NCI-H146 (cell line): ENCODE data around the gene S100A1.
A peak's percentile ranks its signal among the peaks of the same experiment; 100 is the strongest.
"Not testable (repeated sequence)": the region's sequence is repeated elsewhere in the genome, so short reads cannot be mapped to it uniquely, and the experiment has no call there.

ENCODE experiments used
- DNase-seq: peaks from one replicate; lab custom pipeline; 2025; lab: John Stamatoyannopoulos, UW

The S100A1 gene

GRCh38 chr1:153658400-153659174 is 30.4 kb downstream of the S100A1 start, which contains the start of gene SNAPIN:
TSS of gene SNAPIN (plus strand) at chr1:153658703. CDS start at chr1:153658744, 41 bp downstream.
- DNase-seq: peak; percentile 87

GRCh38 chr1:153659175-153659534 is 30.9 kb downstream of the S100A1 start:
- no peak for DNase-seq

DNA sequence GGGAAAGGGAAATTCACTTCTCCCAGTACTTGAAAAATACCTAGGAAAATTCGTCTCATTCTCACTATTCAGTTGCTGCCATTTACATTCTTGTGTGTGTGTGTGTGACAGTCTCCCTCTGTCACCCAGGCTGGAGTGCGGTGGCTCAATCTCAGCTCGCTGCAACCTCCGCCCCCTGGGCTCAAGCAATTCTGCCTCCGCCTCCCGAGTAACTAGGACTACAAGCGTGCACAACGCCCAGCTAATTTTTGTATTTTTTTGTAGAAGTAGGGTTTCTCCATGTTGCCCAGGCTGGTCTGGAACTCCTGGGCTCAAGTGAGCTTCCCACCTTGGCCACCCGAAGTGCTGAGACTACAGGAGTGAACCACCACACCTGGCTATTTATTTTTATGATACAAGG is 31.4 kb downstream of the S100A1 start:
- DNase-seq: no peak

DNA sequence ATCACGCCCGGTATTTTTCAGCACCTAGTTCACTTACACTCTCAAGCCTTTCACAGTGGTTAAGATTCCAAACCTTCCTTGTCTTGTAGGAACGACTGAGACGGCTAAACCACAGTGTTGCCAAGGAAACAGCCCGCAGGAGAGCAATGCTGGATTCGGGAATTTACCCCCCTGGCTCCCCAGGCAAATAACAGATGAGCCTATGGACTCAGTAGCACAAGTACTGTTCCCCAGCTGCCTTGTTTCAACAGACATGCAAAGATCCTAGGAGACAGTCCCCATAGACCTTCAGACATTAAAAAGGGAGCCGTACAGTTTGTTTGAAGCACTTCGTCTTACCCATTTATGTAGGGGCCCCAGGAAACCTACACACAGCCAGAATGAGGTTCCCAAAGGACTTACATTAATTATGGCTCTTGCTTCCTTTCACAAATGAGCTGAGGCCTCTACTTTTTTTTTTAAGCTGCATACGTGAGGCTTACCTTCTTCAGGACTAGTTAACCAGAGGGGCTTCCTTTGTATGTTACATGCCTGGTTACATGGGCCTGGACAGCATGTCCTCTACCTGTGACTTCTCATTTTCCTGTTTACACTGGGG is 33.0 kb downstream of the S100A1 start:
- DNase-seq: no peak

- no peak for DNase-seq
Observed at GRCh38 chr1:153662269-153662668, 34.0 kb downstream of the S100A1 start.

GRCh38 chr1:153663211-153663610 is 35.0 kb downstream of the S100A1 start:
- no peak for DNase-seq

- DNase-seq: no peak
Observed at GRCh38 chr1:153667439-153667838, 39.2 kb downstream of the S100A1 start.

GRCh38 chr1:153668672-153669071 is 40.4 kb downstream of the S100A1 start:
- not testable (repeated sequence) for DNase-seq

DNA sequence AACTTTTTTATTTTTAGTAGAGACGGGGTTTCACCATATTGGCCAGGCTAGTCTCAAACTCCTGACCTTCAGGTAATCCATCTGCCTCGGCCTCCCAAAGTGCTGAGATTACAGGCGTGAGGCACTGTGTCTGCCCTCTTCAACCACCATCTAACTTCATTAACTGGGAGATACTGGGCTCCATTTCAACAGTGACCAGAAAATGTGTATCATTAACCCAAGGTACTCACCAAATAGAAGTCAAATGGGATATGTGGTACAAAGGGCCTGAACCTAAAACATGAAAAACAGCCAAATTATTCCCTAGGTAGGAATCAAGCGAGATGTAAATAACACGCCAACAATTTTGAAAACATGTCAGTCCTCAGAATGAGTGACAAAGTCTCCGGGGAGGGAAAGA is 41.4 kb downstream of the S100A1 start:
- DNase-seq: no peak

DNA sequence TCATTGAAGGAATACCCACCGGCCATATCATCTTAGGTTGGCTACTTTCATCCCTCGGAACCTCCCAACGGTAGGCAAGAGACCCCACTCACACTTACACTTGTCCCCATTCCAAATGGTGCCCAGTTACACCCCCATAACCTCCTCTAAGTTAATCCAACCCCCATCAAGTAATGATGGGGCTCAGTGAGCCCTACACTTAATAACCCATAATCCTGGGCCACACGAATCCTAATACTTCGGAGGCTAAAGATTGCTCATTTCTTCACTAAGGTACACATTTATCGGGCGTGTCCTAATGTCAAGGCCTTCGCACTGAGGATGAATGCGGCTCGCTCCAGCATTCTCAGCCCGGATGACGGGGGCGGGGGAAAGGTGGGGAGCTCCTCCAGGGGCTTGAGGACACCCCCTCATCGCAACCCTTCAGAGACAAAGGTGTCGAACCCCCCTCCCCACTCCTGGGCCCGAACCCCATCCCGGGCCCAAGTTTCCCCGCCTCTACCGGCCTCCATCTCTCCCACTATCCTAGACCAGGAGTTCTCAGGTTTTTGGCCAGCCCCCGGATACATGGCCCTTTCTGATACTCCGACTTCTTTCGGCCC is 42.1 kb downstream of the S100A1 start:
- DNase-seq: peak; percentile 23

DNA sequence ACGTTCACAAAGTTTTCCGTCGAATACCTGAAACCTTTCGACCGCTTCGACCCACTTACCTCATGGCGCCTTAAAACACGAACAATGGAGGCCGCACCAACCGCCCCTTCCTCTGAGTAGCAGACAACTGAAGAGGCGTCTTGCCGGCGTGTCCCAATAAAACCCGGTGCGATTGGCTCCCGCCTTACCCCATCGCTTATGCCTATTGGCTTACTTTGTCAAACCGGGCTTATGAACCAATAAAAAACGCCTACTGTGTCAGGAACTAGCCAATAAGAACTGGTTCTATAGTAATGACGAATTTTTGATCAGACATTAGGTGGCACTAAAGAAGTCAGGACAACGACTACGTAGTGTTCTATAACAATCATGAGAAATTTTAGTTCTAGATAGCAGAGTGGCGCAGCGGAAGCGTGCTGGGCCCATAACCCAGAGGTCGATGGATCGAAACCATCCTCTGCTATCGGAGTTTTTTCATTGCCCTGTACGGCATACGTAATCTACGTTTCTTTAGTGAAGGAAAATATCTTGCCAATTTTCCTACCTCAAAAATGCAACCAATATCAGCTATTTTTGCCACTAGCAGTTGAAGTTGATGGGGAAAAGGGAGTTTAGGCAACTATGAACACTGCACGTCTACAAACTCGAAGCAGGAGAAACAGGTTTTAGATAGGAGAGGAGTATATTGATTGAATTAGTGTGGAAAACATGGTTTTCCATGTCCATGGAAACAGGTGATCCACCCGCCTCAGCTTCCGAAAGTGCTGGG is 42.8 kb downstream of the S100A1 start, which contains the start of gene ILF2:
Gene ILF2, minus strand, starts transcription at position 135 of the 769 bp plus-strand sequence. Its CDS starts 71 bp downstream, at position 64.
- peak; percentile 99 for DNase-seq

- peak; percentile 50 for DNase-seq
Observed at GRCh38 chr1:153671628-153672353, 43.6 kb downstream of the S100A1 start.

DNA sequence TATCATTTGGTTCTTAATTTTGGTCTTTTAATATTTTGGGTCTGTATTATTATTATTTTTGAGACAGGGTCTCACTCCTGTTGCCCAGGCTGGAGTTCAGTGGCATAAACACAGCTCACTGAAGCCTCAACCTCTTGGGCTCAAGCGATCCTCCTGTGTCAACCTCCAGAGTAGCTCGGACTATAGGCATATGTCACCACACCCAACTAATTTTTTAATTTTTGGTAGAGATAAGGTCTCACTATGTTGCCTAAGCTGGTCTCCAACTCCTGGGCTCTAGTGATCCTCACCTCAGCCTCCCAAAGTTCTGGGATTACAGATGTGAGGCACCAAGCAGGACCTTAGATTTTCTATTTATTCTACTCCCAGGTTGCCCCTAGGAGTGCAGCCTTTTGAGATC is 45.3 kb downstream of the S100A1 start:
- DNase-seq: no peak

DNA sequence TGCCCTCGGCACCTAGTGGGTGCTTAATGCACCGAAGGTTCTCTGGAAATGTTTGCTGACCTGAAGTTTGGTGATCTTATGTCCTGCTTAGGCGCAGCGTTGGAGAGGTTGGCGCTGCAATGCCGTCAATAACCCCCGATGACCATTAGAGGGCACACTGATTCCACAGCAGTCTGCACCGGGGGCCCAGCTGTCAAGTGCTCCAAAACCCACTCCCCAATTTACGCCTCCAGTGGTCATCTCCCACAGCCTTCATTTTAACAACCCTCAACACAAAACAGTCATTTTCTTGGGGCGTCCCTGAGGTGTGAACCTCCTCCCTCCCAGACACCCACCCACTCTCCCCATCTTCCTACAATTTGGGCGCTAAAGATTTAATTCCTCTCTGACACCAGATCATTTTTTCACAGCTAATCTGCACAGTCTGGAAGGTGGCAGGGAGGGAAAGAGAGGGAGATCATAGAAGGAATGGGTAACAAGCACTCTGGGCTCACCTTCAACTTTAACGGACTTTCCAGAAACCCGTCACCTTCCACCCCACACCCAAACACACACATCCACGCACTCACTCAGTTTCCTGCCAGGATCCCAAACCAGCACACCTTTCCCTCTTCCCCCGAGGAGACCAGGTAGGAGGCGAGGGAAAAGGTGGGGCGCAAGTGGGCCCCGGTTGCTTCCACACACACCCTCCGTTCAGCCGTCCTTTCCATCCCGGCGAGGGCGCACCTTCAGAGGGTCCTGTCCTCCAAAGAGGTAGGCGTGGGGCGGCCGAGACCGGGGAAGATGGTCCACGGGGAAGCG is 49.7 kb downstream of the S100A1 start:
- DNase-seq: peak; percentile 60

GRCh38 chr1:153678519-153679336 is 50.5 kb downstream of the S100A1 start, which contains the start of gene NPR1:
TSS of gene NPR1 (plus strand) at chr1:153678688. CDS start at chr1:153679109, 421 bp downstream.
- peak; percentile 38 for DNase-seq

- peak; percentile 40 for DNase-seq
Observed at GRCh38 chr1:153679337-153680119, 51.3 kb downstream of the S100A1 start.

DNA sequence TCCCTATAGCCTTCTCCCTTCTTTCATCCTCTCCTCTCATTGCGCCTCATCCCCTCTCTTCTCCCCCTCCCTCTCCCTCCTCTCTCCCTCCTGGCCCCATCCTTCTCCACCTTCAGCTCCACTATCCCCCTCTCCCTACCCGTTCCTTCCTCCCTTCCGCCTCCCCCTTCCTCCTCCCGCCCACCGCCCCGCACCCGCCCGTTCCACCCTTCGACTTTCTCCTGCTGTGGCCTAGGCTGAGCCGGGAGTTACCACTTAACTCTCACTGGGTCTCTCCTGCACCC is 51.8 kb downstream of the S100A1 start:
- DNase-seq: no peak
